ENCODE measurements around the gene ABLIM3. TPM values are rescaled to one million over a fixed set of nuclear protein-coding genes. Genes with fewer than 3 reads are reported as not detected.

Gene ABLIM3
- total RNA-seq, 1 experiment from 2014 or later = 111 TPM

- DNase-seq = peak in 1 of 2 experiments; percentile 48
These were observed 30.9 kb upstream of the ABLIM3 start for GRCh38 chr5:149110406-149110805.

GRCh38 chr5:149113669-149114068 is 27.6 kb upstream of the ABLIM3 start:
- peak in 1 of 2 experiments; percentile 99 for DNase-seq
- no peak overlapping the region for H2AFZ ChIP-seq
- H3K4me3 ChIP-seq = peak overlapping the region; percentile 22; the same call in 1 of the 2 replicates
- TF ChIP-seq CTCF (conservative IDR thresholded peaks at IDR 0.05) (no peak), EZH2 (IDR thresholded peaks at IDR 0.05; ENCODE audit: low read depth) (no peak)
- CTCF ChIA-PET = interaction anchor here (0.5 to 3.2 kb wide), 5 partner anchors 14 to 383 kb away, joined by 3 to 39 read pairs (median 3); no protein-coding TSS in a partner anchor
- H3K9me3 ChIP-seq (ENCODE audit: insufficient read depth, low read depth) = 0 out of 2 replicates have a peak, but pooled peaks cover 7% of the 10 kb centered on the region
- POLR2A ChIA-PET (ENCODE audit: unreplicated experiment) = interaction anchor here (0.6 to 1.0 kb wide), 3 partner anchors 12 to 50 kb away, joined by 3 to 6 read pairs (median 4); partner anchors contain the start of gene SH3TC2
- H3K9me2 ChIP-seq (ENCODE audit: insufficient read depth) = no peaks in the 10 kb centered on the region
- no peaks in the 10 kb centered on the region for H3K27me3 ChIP-seq (ENCODE audit: insufficient read depth, low read depth)
- H3K4me1 ChIP-seq (replicated peaks; ENCODE audit: insufficient read depth) = peaks cover 56% of the 10 kb centered on the region
- H3K4me2 ChIP-seq = peak overlapping the region; percentile 71
- H3F3A ChIP-seq (ENCODE audit: insufficient read depth, low read depth) = peaks cover 38% of the 10 kb centered on the region
- BruUV-seq (replicated peaks) = TSS peak; percentile 14
- H3K27ac ChIP-seq = peak overlapping the region; percentile 92
- no peaks in the 10 kb centered on the region for H3K79me2 ChIP-seq (ENCODE audit: low read depth)
- H3K36me3 ChIP-seq (ENCODE audit: low read depth) = 0 out of 2 replicates have a peak, but pooled peaks cover 16% of the 10 kb centered on the region
- H4K20me1 ChIP-seq (ENCODE audit: insufficient read depth) = no peaks in the 10 kb centered on the region
- intact Hi-C loops (cut with micrococcal nuclease; ENCODE audit: unreplicated experiment) = loop anchor here (1.0 to 5.0 kb wide), 11 partner anchors 15 to 669 kb away; partner anchors contain the start of genes ADRB2 and SH3TC2

More at GRCh38 chr5:149110406-149110805, 30.9 kb upstream of the ABLIM3 start:
- POLR2A ChIA-PET (ENCODE audit: unreplicated experiment) = no interaction called here
- CTCF ChIA-PET = interaction anchor here (1.2 kb wide), 1 partner anchor 375 kb away, joined by 3 read pairs; no protein-coding TSS in a partner anchor
- H3K9me2 ChIP-seq (ENCODE audit: insufficient read depth) = no peaks in the 10 kb centered on the region
- H3K4me1 ChIP-seq (replicated peaks; ENCODE audit: insufficient read depth) = peaks cover 40% of the 10 kb centered on the region
- H3K36me3 ChIP-seq (ENCODE audit: low read depth) = peaks cover 23% of the 10 kb centered on the region; the same call in 1 of the 2 replicates
- peaks cover 24% of the 10 kb centered on the region for H3F3A ChIP-seq (ENCODE audit: insufficient read depth, low read depth)
- no peaks in the 10 kb centered on the region for H3K27me3 ChIP-seq (ENCODE audit: insufficient read depth, low read depth)
- TF ChIP-seq EZH2 (IDR thresholded peaks at IDR 0.05; ENCODE audit: low read depth) = no peak
- TF ChIP-seq CTCF (conservative IDR thresholded peaks at IDR 0.05) = no peak
- H4K20me1 ChIP-seq (ENCODE audit: insufficient read depth) = no peaks in the 10 kb centered on the region
- H3K27ac ChIP-seq = no peak overlapping the region
- intact Hi-C loops (cut with micrococcal nuclease; ENCODE audit: unreplicated experiment) = loop anchor here (5.0 kb wide), 1 partner anchor 283 kb away; the partner anchor contains the start of gene ADRB2
- no peak overlapping the region for H3K4me3 ChIP-seq
- H3K4me2 ChIP-seq = no peak overlapping the region
- BruUV-seq (replicated peaks) = no TSS peak
- H3K9me3 ChIP-seq (ENCODE audit: insufficient read depth, low read depth) = 0 out of 2 replicates have a peak, but pooled peaks cover 7% of the 10 kb centered on the region
- no peak overlapping the region for H2AFZ ChIP-seq
- no peaks in the 10 kb centered on the region for H3K79me2 ChIP-seq (ENCODE audit: low read depth)

- CTCF ChIA-PET = interaction anchor here (0.6 to 3.2 kb wide), 28 partner anchors 10 to 1180 kb away, joined by 3 to 39 read pairs (median 5); no protein-coding TSS in a partner anchor
- intact Hi-C loops (cut with micrococcal nuclease; ENCODE audit: unreplicated experiment) = loop anchor here (1.0 to 5.0 kb wide), 8 partner anchors 14 to 670 kb away; partner anchors contain the start of gene ADRB2
- no TSS peak for BruUV-seq (replicated peaks)
- H2AFZ ChIP-seq = peak overlapping the region; percentile 13; the same call in 1 of the 2 replicates
- DNase-seq = peak; percentile 74 to 82
- no peak for TF ChIP-seq EZH2 (IDR thresholded peaks at IDR 0.05; ENCODE audit: low read depth)
- TF ChIP-seq CTCF (conservative IDR thresholded peaks at IDR 0.05) = peak; percentile 90
- peaks cover 47% of the 10 kb centered on the region for H3F3A ChIP-seq (ENCODE audit: insufficient read depth, low read depth)
- no peaks in the 10 kb centered on the region for H3K27me3 ChIP-seq (ENCODE audit: insufficient read depth, low read depth)
- H4K20me1 ChIP-seq (ENCODE audit: insufficient read depth) = no peaks in the 10 kb centered on the region
- peak overlapping the region; percentile 71 for H3K4me2 ChIP-seq
- H3K27ac ChIP-seq = peak overlapping the region; percentile 92
- 0 out of 2 replicates have a peak, but pooled peaks cover 7% of the 10 kb centered on the region for H3K9me3 ChIP-seq (ENCODE audit: insufficient read depth, low read depth)
- POLR2A ChIA-PET (ENCODE audit: unreplicated experiment) = interaction anchor here (0.6 to 1.0 kb wide), 5 partner anchors 11 to 373 kb away, joined by 5 to 26 read pairs (median 8); no protein-coding TSS in a partner anchor
- H3K4me1 ChIP-seq (replicated peaks; ENCODE audit: insufficient read depth) = peaks cover 66% of the 10 kb centered on the region
- H3K79me2 ChIP-seq (ENCODE audit: low read depth) = no peaks in the 10 kb centered on the region
- H3K9me2 ChIP-seq (ENCODE audit: insufficient read depth) = no peaks in the 10 kb centered on the region
- peak overlapping the region; percentile 22; the same call in 1 of the 2 replicates for H3K4me3 ChIP-seq
- H3K36me3 ChIP-seq (ENCODE audit: low read depth) = 0 out of 2 replicates have a peak, but pooled peaks cover 11% of the 10 kb centered on the region
These were observed 26.6 kb upstream of the ABLIM3 start for GRCh38 chr5:149114403-149115312.
